ENCODE results near the gene NR3C2.

The NR3C2 gene

GRCh38 chr4:148069086-148069894 is 372.9 kb downstream of the NR3C2 start:
- no peaks in the 10 kb centered on the region for H3K4me1 ChIP-seq (ENCODE audit: insufficient read depth, poor library complexity, severe bottlenecking)
- no peak overlapping the region for H3K27ac ChIP-seq (ENCODE audit: poor library complexity, severe bottlenecking)
- no peak for TF ChIP-seq CTCF (IDR thresholded peaks at IDR 0.05; ENCODE audit: poor library complexity, severe bottlenecking)
- H3K9me3 ChIP-seq (ENCODE audit: severe bottlenecking) = no peaks in the 10 kb centered on the region
- DNase-seq (ENCODE audit: low spot score) (no peak), ATAC-seq (ENCODE audit: low read depth) (no peak)
- H3K27me3 ChIP-seq (ENCODE audit: insufficient read depth, poor library complexity, severe bottlenecking) = no peaks in the 10 kb centered on the region
- H3K36me3 ChIP-seq (ENCODE audit: low read depth) = 0 out of 2 replicates have a peak, but pooled peaks cover 6% of the 10 kb centered on the region
- H3K4me3 ChIP-seq (ENCODE audit: severe bottlenecking) = no peak overlapping the region

- H3K4me3 ChIP-seq (ENCODE audit: severe bottlenecking) = no peak overlapping the region
- ATAC-seq (ENCODE audit: low read depth) = no peak
- no peaks in the 10 kb centered on the region for H3K27me3 ChIP-seq (ENCODE audit: insufficient read depth, poor library complexity, severe bottlenecking)
- H3K9me3 ChIP-seq (ENCODE audit: severe bottlenecking) = no peaks in the 10 kb centered on the region
- no peak overlapping the region for H3K27ac ChIP-seq (ENCODE audit: poor library complexity, severe bottlenecking)
- no peak for TF ChIP-seq CTCF (IDR thresholded peaks at IDR 0.05; ENCODE audit: poor library complexity, severe bottlenecking)
- no peak for DNase-seq (ENCODE audit: low spot score)
- 0 out of 2 replicates have a peak, but pooled peaks cover 6% of the 10 kb centered on the region for H3K36me3 ChIP-seq (ENCODE audit: low read depth)
- no peaks in the 10 kb centered on the region for H3K4me1 ChIP-seq (ENCODE audit: insufficient read depth, poor library complexity, severe bottlenecking)
These were observed 373.9 kb downstream of the NR3C2 start for GRCh38 chr4:148068065-148068911.

GRCh38 chr4:148067301-148067916 is 374.8 kb downstream of the NR3C2 start:
- Histone ChIP-seq H3K4me3 (ENCODE audit: severe bottlenecking) (no peak overlapping the region), H3K9me3 (ENCODE audit: severe bottlenecking) (no peaks in the 10 kb centered on the region), H3K4me1 (ENCODE audit: insufficient read depth, poor library complexity, severe bottlenecking) (no peaks in the 10 kb centered on the region), H3K27ac (ENCODE audit: poor library complexity, severe bottlenecking) (no peak overlapping the region), H3K36me3 (ENCODE audit: low read depth) (0 out of 2 replicates have a peak, but pooled peaks cover 6% of the 10 kb centered on the region), H3K27me3 (ENCODE audit: insufficient read depth, poor library complexity, severe bottlenecking) (no peaks in the 10 kb centered on the region)
- DNase-seq (ENCODE audit: low spot score) (no peak), ATAC-seq (ENCODE audit: low read depth) (no peak)
- TF ChIP-seq CTCF (IDR thresholded peaks at IDR 0.05; ENCODE audit: poor library complexity, severe bottlenecking) = no peak

- TF ChIP-seq CTCF (IDR thresholded peaks at IDR 0.05; ENCODE audit: poor library complexity, severe bottlenecking) = no peak
- Histone ChIP-seq H3K36me3 (ENCODE audit: low read depth) (0 out of 2 replicates have a peak, but pooled peaks cover 6% of the 10 kb centered on the region), H3K27me3 (ENCODE audit: insufficient read depth, poor library complexity, severe bottlenecking) (no peaks in the 10 kb centered on the region), H3K4me1 (ENCODE audit: insufficient read depth, poor library complexity, severe bottlenecking) (no peaks in the 10 kb centered on the region), H3K9me3 (ENCODE audit: severe bottlenecking) (no peaks in the 10 kb centered on the region), H3K27ac (ENCODE audit: poor library complexity, severe bottlenecking) (no peak overlapping the region), H3K4me3 (ENCODE audit: severe bottlenecking) (no peak overlapping the region)
- ATAC-seq (ENCODE audit: low read depth) (no peak), DNase-seq (ENCODE audit: low spot score) (no peak)
These were observed 377.1 kb downstream of the NR3C2 start for GRCh38 chr4:148065075-148065474.
